GM19351 (cell line): ENCODE data around the gene ERAP2.

Source experiments
- ATAC-seq: cut with Tn5 transposase; IDR thresholded peaks from one replicate; pipeline ENCODE4 v1.9.1; 2021; ENCODE audit warnings: mild to moderate bottlenecking, moderate library complexity; ENCODE audit not compliant: unreplicated experiment

Gene ERAP2

GRCh38 chr5:96958977-96959376, 82.7 kb downstream of the ERAP2 start:
- no peak for ATAC-seq

- peak; percentile 60 for ATAC-seq
Measured at GRCh38 chr5:96961053-96961452, 84.8 kb downstream of the ERAP2 start.

GRCh38 chr5:96962540-96962991, 86.3 kb downstream of the ERAP2 start:
- no peak for ATAC-seq

- peak; percentile 53 for ATAC-seq
Measured at GRCh38 chr5:96963267-96963666, 87.0 kb downstream of the ERAP2 start.

GRCh38 chr5:96966801-96967200, 90.5 kb downstream of the ERAP2 start:
- no peak for ATAC-seq

- ATAC-seq = no peak
Measured at GRCh38 chr5:96967400-96967799, 91.1 kb downstream of the ERAP2 start.

- no peak for ATAC-seq
Measured at GRCh38 chr5:96968074-96968473, 91.8 kb downstream of the ERAP2 start.

- no peak for ATAC-seq
Measured at GRCh38 chr5:96968614-96969013, 92.3 kb downstream of the ERAP2 start.
